ENCODE data around the gene ATAD1. TPM values are rescaled to one million over a fixed set of nuclear protein-coding genes. Genes with fewer than 3 reads are reported as not detected.
A peak's percentile ranks its signal among the peaks of the same experiment; 100 is the strongest.

Gene ATAD1
- total RNA-seq, 1 experiment from 2014 or later = 46.7 TPM

DNA sequence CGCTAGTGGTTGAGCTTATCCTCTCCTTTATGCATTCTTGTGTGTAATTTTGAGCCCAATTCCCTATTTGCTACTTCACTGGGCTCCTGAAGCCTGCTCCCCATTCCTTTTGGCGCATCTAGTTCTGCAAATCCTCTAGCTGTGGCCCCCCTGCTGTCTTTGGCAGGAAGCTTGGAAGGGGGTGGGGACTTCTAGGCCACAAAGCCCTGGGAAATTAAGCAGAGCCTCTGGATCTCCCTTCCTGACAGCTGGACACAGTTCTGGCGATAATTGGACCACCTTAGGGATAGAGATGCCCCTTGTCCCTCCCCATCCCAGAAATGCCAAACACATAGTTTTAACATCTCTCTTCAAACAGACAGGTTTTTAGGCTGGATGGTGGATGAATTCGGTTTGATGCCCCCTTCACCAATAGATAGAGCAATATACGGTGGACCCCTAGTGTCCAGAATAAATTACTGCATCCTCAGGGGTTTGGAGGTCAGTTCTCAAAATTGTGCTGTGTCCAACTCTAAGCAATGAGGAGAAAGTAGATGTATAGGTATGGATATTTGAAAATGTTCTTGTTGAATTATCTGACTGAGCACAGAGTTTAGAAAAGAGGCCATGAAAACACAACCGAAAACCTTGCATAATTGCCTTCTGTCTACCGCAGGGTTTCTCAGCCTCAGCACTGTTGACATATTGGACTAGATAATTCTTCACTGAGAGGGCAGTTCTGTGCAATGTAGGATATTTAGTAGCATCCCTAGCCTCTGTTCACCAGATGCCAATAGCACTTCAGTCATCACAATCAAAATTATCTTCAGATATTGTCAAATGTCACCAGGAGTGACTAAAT, 82.8 kb downstream of the ATAD1 start:
- peak; percentile 77 for DNase-seq (ENCODE audit: low spot score)
- peaks cover 5% of the 10 kb centered on the region; the same call in 1 of the 2 replicates for H3K36me3 Mint-ChIP-seq
- no peak for TF ChIP-seq GRHL2 (CRISPR knock-in tag; IDR thresholded peaks at IDR 0.05; ENCODE audit: insufficient replicate concordance, severe bottlenecking)
- TF ChIP-seq, protein P1, sequence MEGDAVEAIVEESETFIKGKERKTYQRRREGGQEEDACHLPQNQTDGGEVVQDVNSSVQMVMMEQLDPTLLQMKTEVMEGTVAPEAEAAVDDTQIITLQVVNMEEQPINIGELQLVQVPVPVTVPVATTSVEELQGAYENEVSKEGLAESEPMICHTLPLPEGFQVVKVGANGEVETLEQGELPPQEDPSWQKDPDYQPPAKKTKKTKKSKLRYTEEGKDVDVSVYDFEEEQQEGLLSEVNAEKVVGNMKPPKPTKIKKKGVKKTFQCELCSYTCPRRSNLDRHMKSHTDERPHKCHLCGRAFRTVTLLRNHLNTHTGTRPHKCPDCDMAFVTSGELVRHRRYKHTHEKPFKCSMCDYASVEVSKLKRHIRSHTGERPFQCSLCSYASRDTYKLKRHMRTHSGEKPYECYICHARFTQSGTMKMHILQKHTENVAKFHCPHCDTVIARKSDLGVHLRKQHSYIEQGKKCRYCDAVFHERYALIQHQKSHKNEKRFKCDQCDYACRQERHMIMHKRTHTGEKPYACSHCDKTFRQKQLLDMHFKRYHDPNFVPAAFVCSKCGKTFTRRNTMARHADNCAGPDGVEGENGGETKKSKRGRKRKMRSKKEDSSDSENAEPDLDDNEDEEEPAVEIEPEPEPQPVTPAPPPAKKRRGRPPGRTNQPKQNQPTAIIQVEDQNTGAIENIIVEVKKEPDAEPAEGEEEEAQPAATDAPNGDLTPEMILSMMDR (IDR thresholded peaks at IDR 0.05) = peak; percentile 82
- peaks cover 18% of the 10 kb centered on the region for H3K4me1 Mint-ChIP-seq
- ATAC-seq = peak; percentile 96
- peaks cover 6% of the 10 kb centered on the region; the same call in 1 of the 2 replicates for H3K9me3 Mint-ChIP-seq
- peak overlapping the region; percentile 53 for H3K4me3 Mint-ChIP-seq
- H3K27me3 Mint-ChIP-seq (ENCODE audit: low read depth) = no peaks in the 10 kb centered on the region
- POLR2A ChIA-PET = interaction anchor here (0.5 to 1.2 kb wide), 3 partner anchors 43 to 231 kb away, joined by 3 to 4 read pairs (median 3); partner anchors contain the start of gene MINPP1
- peak overlapping the region; percentile 69 for H3K27ac Mint-ChIP-seq
- CTCF ChIA-PET = interaction anchor here (0.8 to 2.3 kb wide), 25 partner anchors 9 to 230 kb away, joined by 3 to 24 read pairs (median 4); partner anchors contain the start of genes MINPP1 and PAPSS2

DNA sequence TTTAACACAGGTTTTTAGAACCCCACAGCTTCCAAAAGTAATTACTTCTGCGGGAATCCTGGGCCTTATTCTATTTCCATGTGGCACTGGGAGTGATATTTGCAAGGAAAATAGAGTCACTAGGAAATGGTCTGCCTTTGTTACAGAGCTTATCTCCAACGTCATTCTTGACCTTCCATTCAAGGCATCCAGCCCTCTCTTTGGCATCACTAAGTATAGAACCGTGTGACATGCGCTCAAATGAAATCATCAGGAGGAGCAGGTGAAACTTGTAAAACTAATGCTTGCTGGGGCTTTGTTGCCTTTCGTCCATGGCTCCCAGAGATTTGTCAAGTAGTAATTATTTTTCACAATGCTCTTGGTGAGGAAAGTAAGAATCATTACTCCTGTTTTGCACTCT, 84.9 kb downstream of the ATAD1 start:
- ChIA-PET POLR2A (no interaction called here), CTCF (interaction anchor here (0.7 to 2.3 kb wide), 3 partner anchors 16 to 229 kb away, joined by 3 to 24 read pairs (median 14); partner anchors contain the start of gene MINPP1)
- no peak for ATAC-seq

DNA sequence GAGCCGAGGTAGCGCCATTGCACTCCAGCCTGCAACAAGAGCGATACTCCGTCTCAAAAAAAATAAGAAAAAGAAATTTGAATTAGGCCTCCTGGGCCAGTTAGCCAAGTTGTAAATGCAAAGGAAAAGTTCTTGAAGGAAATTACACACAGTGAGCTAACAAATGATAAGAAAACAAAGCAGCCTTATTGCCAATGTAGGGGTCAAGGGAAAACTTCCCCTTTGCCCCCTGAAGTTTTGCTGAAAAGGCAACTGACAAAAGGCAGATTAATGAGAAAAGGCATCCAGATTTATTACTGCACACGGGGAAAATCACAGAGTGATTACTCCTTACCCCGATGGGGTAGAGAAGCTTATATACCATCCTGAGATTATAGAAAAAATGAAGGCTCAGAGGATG, 88.1 kb downstream of the ATAD1 start:
- H3K36me3 Mint-ChIP-seq = peaks cover 11% of the 10 kb centered on the region; the same call in 1 of the 2 replicates
- CTCF ChIA-PET = no interaction called here
- no peak overlapping the region for H3K27ac Mint-ChIP-seq
- H3K4me3 Mint-ChIP-seq = no peak overlapping the region
- H3K4me1 Mint-ChIP-seq = peaks cover 28% of the 10 kb centered on the region
- POLR2A ChIA-PET = interaction anchor here (0.6 kb wide), 1 partner anchor 47 kb away, joined by 3 read pairs; no protein-coding TSS in a partner anchor
- ATAC-seq (no peak), DNase-seq (ENCODE audit: low spot score) (no peak)
- peaks cover 6% of the 10 kb centered on the region; the same call in 1 of the 2 replicates for H3K9me3 Mint-ChIP-seq
- no peaks in the 10 kb centered on the region for H3K27me3 Mint-ChIP-seq (ENCODE audit: low read depth)
- no peak for TF ChIP-seq ZNF219 (CRISPR knock-in tag; IDR thresholded peaks at IDR 0.05; ENCODE audit: borderline replicate concordance)
- TF ChIP-seq, protein P2, sequence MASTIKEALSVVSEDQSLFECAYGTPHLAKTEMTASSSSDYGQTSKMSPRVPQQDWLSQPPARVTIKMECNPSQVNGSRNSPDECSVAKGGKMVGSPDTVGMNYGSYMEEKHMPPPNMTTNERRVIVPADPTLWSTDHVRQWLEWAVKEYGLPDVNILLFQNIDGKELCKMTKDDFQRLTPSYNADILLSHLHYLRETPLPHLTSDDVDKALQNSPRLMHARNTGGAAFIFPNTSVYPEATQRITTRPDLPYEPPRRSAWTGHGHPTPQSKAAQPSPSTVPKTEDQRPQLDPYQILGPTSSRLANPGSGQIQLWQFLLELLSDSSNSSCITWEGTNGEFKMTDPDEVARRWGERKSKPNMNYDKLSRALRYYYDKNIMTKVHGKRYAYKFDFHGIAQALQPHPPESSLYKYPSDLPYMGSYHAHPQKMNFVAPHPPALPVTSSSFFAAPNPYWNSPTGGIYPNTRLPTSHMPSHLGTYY (CRISPR knock-in tag; IDR thresholded peaks at IDR 0.05) = no peak
- TF ChIP-seq, protein P3, sequence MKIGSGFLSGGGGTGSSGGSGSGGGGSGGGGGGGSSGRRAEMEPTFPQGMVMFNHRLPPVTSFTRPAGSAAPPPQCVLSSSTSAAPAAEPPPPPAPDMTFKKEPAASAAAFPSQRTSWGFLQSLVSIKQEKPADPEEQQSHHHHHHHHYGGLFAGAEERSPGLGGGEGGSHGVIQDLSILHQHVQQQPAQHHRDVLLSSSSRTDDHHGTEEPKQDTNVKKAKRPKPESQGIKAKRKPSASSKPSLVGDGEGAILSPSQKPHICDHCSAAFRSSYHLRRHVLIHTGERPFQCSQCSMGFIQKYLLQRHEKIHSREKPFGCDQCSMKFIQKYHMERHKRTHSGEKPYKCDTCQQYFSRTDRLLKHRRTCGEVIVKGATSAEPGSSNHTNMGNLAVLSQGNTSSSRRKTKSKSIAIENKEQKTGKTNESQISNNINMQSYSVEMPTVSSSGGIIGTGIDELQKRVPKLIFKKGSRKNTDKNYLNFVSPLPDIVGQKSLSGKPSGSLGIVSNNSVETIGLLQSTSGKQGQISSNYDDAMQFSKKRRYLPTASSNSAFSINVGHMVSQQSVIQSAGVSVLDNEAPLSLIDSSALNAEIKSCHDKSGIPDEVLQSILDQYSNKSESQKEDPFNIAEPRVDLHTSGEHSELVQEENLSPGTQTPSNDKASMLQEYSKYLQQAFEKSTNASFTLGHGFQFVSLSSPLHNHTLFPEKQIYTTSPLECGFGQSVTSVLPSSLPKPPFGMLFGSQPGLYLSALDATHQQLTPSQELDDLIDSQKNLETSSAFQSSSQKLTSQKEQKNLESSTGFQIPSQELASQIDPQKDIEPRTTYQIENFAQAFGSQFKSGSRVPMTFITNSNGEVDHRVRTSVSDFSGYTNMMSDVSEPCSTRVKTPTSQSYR (CRISPR knock-in tag; IDR thresholded peaks at IDR 0.05) = no peak
- TF ChIP-seq ZNF263 (CRISPR knock-in tag; IDR thresholded peaks at IDR 0.05; ENCODE audit: low read depth) = no peak
- TF ChIP-seq GABPB1 (CRISPR knock-in tag; IDR thresholded peaks at IDR 0.05) = no peak
- no peak for TF ChIP-seq NR1H2 (CRISPR knock-in tag; IDR thresholded peaks at IDR 0.05)
- no peak for TF ChIP-seq RELA (CRISPR knock-in tag; IDR thresholded peaks at IDR 0.05; ENCODE audit: borderline replicate concordance)
- TF ChIP-seq, protein P4, sequence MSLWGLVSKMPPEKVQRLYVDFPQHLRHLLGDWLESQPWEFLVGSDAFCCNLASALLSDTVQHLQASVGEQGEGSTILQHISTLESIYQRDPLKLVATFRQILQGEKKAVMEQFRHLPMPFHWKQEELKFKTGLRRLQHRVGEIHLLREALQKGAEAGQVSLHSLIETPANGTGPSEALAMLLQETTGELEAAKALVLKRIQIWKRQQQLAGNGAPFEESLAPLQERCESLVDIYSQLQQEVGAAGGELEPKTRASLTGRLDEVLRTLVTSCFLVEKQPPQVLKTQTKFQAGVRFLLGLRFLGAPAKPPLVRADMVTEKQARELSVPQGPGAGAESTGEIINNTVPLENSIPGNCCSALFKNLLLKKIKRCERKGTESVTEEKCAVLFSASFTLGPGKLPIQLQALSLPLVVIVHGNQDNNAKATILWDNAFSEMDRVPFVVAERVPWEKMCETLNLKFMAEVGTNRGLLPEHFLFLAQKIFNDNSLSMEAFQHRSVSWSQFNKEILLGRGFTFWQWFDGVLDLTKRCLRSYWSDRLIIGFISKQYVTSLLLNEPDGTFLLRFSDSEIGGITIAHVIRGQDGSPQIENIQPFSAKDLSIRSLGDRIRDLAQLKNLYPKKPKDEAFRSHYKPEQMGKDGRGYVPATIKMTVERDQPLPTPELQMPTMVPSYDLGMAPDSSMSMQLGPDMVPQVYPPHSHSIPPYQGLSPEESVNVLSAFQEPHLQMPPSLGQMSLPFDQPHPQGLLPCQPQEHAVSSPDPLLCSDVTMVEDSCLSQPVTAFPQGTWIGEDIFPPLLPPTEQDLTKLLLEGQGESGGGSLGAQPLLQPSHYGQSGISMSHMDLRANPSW (CRISPR knock-in tag; conservative IDR thresholded peaks at IDR 0.05; ENCODE audit: low read depth) = no peak

More for the DNA sequence above, 84.9 kb downstream of the ATAD1 start:
- H3K4me3 Mint-ChIP-seq = no peak overlapping the region
- TF ChIP-seq ZNF317 (CRISPR knock-in tag; IDR thresholded peaks at IDR 0.05; ENCODE audit: borderline replicate concordance, low read depth) = no peak
- TF ChIP-seq, protein P5, sequence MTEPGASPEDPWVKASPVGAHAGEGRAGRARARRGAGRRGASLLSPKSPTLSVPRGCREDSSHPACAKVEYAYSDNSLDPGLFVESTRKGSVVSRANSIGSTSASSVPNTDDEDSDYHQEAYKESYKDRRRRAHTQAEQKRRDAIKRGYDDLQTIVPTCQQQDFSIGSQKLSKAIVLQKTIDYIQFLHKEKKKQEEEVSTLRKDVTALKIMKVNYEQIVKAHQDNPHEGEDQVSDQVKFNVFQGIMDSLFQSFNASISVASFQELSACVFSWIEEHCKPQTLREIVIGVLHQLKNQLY (CRISPR knock-in tag; IDR thresholded peaks at IDR 0.05) = no peak
- no peak for TF ChIP-seq GRHL2 (CRISPR knock-in tag; IDR thresholded peaks at IDR 0.05; ENCODE audit: insufficient replicate concordance, severe bottlenecking)
- no peak for TF ChIP-seq MXD4 (CRISPR knock-in tag; IDR thresholded peaks at IDR 0.05; ENCODE audit: borderline replicate concordance)
- TF ChIP-seq SMAD3 (CRISPR knock-in tag; IDR thresholded peaks at IDR 0.05; ENCODE audit: borderline replicate concordance) = no peak
- TF ChIP-seq, protein P6, sequence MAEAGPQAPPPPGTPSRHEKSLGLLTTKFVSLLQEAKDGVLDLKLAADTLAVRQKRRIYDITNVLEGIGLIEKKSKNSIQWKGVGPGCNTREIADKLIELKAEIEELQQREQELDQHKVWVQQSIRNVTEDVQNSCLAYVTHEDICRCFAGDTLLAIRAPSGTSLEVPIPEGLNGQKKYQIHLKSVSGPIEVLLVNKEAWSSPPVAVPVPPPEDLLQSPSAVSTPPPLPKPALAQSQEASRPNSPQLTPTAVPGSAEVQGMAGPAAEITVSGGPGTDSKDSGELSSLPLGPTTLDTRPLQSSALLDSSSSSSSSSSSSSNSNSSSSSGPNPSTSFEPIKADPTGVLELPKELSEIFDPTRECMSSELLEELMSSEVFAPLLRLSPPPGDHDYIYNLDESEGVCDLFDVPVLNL (CRISPR knock-in tag; IDR thresholded peaks at IDR 0.05; ENCODE audit: borderline replicate concordance, low read depth) = no peak
- TF ChIP-seq, protein P7, sequence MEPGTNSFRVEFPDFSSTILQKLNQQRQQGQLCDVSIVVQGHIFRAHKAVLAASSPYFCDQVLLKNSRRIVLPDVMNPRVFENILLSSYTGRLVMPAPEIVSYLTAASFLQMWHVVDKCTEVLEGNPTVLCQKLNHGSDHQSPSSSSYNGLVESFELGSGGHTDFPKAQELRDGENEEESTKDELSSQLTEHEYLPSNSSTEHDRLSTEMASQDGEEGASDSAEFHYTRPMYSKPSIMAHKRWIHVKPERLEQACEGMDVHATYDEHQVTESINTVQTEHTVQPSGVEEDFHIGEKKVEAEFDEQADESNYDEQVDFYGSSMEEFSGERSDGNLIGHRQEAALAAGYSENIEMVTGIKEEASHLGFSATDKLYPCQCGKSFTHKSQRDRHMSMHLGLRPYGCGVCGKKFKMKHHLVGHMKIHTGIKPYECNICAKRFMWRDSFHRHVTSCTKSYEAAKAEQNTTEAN (CRISPR knock-in tag; IDR thresholded peaks at IDR 0.05) = no peak
- no peak for TF ChIP-seq FOXK1 (CRISPR knock-in tag; IDR thresholded peaks at IDR 0.05)
- no peak for TF ChIP-seq ZNF263 (CRISPR knock-in tag; IDR thresholded peaks at IDR 0.05; ENCODE audit: low read depth)
- peaks cover 6% of the 10 kb centered on the region; the same call in 1 of the 2 replicates for H3K9me3 Mint-ChIP-seq
- no peak for DNase-seq (ENCODE audit: low spot score)
- H3K4me1 Mint-ChIP-seq = peaks cover 29% of the 10 kb centered on the region
- H3K36me3 Mint-ChIP-seq = peaks cover 9% of the 10 kb centered on the region; the same call in 1 of the 2 replicates
- H3K27me3 Mint-ChIP-seq (ENCODE audit: low read depth) = no peaks in the 10 kb centered on the region
- H3K27ac Mint-ChIP-seq = no peak overlapping the region

Measured in WTC11 (cell line).